ENCODE measurements around the gene PXMP2.

DNA sequence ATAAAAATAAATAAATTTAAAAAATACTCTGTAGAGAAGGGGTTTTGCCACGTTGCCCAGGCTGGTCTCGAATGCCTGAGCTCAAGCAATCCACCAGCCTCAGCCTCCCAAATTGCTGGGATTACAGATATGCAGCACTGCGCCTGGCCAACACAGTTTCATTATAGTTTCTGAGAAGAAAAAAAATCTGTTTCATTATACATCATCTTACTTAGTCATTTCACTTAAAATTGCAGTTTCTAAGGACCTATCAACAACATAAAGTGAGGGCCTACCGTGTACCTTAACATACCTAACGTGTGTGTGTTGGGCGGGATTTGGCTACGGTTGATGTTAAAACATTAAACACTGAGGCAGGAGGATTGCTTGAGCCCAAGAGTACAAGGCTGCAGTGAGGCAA, 40.5 kb upstream of the PXMP2 start:
- TF ChIP-seq CTCF (IDR thresholded peaks at IDR 0.05): no peak
- TF ChIP-seq POLR2A (IDR thresholded peaks at IDR 0.05): no peak
